GM12875 (cell line): Measurements from ENCODE around the gene LINC01488.

Experiments
- H3K4me3 ChIP-seq: one replicate; pipeline ENCODE4 v1.5.1; 2011; ENCODE audit warnings: low read depth, low read length, control low read depth
- TF ChIP-seq, protein P1 (sequence below): IDR thresholded peaks from 2 replicates; pipeline ENCODE4 v1.5.1; 2011; ENCODE audit warnings: low read depth, mild to moderate bottlenecking, control low read depth, inconsistent platforms, low read length, moderate library complexity, borderline replicate concordance; ENCODE audit not compliant: insufficient read depth

LINC01488 gene

DNA sequence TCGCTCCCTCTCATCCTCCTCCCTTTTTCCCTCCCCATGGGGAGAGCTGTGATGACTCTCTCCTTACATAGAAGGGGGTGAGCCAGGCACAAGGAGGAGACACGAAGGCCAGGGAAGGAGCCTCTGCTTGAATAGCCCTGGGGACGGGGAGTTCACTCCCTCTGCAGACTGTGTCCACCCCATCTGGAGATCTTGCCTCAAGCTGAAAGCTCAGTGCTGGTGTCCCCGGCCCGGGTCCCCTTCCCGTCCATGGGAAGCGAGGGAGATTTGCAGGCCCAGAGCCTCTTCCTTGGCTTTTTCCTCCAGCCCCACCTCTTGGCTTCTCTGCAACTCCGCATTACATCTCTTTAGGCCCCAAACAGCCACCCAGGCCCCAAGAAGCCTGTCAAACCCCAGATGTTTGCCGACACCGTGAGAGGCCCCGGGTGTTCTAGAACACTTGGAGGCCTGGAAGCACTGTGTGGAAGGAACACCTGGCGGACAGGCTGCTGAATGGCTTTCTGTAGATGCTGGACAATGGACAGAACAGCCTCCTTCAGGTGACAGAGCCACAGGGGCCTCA lies 32.3 kb downstream of the LINC01488 start:
- H3K4me3 ChIP-seq = no peak overlapping the region
- TF ChIP-seq, protein P1, sequence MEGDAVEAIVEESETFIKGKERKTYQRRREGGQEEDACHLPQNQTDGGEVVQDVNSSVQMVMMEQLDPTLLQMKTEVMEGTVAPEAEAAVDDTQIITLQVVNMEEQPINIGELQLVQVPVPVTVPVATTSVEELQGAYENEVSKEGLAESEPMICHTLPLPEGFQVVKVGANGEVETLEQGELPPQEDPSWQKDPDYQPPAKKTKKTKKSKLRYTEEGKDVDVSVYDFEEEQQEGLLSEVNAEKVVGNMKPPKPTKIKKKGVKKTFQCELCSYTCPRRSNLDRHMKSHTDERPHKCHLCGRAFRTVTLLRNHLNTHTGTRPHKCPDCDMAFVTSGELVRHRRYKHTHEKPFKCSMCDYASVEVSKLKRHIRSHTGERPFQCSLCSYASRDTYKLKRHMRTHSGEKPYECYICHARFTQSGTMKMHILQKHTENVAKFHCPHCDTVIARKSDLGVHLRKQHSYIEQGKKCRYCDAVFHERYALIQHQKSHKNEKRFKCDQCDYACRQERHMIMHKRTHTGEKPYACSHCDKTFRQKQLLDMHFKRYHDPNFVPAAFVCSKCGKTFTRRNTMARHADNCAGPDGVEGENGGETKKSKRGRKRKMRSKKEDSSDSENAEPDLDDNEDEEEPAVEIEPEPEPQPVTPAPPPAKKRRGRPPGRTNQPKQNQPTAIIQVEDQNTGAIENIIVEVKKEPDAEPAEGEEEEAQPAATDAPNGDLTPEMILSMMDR = no peak

DNA sequence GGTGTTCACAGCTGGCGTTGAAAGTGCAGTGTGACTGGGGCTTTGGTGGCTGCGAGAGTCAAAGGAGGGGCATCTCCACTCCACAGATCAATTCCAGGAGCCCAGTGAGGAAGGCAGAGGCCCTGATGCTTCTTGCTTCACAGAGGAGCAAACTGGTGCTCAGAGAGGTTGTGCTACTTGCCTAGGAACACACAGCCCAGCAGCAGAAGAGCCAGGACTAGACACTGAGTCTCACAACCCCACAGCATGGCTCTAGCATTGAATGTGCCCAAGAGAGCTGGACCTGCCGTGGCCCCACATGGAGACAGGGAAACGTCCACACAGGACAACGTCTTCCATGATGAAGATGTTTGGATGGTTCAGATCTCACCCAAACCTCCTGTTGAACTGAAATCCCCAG lies 33.3 kb downstream of the LINC01488 start:
- TF ChIP-seq, protein P1 = no peak
- no peak overlapping the region for H3K4me3 ChIP-seq

DNA sequence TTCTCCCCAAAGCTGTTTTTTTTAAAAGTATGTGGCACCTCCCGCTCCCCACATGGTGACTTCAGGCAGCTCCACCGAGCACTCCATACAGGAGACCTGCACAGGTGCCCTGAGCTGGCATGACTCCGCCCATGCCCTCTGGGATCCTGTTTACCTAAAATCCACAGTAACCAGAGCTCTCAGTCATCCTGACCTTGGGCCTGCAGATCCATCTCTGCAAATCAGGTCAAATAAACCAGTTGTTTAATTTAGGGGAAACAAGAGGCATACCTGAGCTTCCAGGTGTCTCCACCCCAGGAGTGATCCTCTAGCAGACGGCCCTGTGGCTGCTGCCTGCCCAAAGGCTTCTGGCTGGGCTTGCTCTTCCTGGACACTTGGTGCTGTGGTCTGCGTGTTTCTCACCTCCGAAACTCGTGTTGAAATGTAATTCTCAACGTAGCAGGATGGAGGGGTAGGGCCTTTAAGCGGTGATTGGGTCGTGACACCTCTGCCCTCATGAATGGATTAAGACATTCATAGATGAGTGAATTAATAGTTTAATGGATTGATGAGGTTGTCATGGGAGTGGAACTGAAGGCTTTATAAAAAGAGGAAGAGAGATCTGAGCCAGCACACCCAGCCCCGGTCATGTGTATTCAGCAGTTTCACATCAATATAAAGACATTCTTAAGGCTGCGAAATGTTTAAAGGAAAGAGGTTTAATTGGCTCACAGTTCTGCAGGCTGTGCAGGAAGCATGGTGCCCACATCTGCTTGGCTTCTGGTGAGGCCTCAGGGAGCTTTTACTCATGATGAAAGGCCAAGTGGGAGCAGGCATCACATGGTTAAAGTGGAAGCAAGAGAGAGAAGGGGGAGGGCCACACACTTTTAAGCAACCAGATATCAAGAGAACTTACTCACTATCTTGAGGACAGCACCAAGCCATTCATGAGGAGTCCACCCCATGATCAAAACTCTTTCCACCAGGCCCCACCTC lies 34.1 kb downstream of the LINC01488 start:
- H3K4me3 ChIP-seq = no peak overlapping the region
- TF ChIP-seq, protein P1 = no peak

DNA sequence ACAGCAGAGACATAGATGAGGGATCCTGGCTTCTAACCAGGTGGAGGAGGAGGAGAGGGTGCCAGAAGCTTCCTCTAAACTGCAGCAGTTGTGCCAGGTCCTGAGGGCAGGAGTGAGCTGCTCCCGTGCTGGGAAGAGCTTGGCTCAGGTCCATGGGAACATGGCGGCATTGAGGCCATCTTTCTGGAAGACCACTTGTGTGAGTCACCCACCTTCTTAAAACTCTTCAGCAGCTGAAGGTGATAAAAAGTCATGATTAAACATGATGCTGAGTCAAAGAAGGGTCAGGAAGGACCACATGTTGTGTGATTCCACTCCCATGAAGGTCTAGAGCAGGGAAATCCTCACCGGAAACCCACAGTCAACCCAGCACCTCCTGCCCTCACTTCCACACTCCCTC lies 35.1 kb downstream of the LINC01488 start:
- TF ChIP-seq, protein P1 = no peak
- no peak overlapping the region for H3K4me3 ChIP-seq

DNA sequence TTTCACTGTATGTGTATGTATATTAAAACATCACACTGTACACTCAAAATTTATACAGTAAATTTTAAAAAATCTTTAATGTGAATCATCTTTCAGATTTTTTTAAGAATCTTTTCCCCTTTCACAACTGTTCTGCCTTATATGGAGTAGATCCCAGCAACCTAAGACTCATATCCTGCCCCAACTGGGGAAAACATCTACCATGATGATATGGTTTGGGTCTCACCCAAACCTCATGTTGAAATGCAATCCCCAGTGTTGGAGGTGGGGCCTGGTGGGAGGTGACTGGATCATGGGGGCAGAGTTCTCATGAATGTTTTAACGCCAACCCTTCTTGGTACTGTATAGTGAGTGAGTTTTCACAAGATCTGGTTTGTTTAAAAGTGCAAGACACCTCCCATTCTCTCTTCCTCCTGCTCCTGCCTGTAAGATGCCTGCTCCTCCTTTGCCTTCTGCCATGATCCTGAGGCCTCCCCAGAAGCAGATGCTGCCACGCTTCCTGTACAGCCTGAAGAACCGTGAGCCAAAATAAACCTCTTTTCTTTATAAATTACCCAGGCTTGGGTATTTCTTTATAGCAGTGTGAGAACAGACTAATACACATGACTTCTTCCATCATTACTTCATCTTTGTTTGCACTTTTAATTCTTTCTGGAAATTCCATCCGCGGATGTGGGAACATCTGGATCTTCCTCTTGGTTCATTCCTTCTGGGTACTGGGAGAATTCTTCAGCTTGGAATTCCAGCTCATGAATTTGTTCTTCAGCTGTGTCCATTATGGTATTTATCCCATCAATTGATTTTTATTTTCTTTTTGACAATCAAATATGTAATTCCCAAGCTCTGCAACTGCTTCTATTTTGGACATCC lies 36.9 kb downstream of the LINC01488 start:
- no peak overlapping the region for H3K4me3 ChIP-seq
- TF ChIP-seq, protein P1 = no peak

DNA sequence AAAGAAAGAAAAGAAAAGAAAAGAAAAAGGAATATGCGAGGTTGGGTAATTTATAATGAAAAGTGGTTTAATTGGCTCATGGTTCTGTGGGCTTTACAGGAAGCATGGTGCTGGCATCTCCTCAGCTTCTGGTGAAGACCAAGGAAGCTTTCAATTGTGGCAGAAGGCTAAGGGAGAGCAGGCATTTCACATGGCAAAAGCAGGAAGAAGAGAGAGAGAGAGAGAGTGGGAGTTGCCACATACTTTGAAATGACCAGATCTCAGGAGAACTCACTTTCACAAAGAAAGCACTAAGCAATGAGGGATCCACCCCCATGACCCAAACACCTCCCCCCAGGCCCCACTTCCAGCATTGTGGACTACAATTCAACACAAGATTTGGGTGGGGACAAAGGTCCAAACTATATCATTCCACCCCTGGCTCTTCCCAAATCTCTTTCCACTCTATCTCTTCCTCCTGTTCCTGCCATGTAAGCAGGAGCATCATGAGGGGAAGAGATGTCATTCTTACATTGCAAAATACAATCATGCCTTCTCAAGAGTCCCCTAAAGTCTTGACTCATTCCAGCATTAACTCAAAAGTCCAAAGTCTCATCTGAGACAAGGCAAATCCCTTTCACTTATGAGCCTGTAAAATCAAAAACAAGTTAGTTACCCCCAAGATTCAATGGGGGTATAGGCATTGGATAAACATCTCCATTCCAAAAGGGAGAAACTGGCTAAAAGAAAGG lies 38.9 kb downstream of the LINC01488 start:
- no peak overlapping the region for H3K4me3 ChIP-seq
- TF ChIP-seq, protein P1 = no peak
